ENCODE data around the gene KIF12. TPM values are rescaled to one million over a fixed set of nuclear protein-coding genes. Genes with fewer than 3 reads are reported as not detected.

Gene KIF12
- total and polyA plus RNA-seq, 2 donors (not counting 3 experiments of a cell fraction or from before 2014, with no cell fraction given): 0.46 to 0.97 TPM

DNA sequence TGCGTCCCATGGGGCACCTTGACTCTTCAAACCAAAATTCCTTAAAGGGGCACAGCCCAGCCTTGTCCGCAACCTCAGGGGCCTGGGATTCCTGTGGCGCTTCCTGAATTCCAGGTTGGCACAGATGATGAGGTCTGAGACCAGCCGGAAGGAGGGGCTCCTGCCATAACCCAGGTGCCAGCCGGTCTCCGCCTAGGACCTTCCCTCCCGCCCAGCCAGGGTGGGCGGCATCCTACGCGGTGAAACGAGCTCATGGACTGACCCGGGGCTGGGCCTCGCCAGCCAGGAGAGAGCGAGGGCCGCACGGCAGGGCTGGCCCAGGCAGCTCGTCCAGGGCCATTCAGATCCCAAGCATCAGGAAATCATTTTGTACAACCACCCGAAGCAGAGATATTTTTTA is 44.0 kb downstream of the KIF12 start:
- H3K9me1 ChIP-seq (replicated peaks; ENCODE audit: control insufficient read depth, extremely low read depth, insufficient read depth, low read length): no peaks in the 10 kb centered on the region
- H3K27ac ChIP-seq (ENCODE audit: insufficient read depth, low read depth, low read length): no peak overlapping the region
- FAIRE-seq: no peak
- no peaks in the 10 kb centered on the region for H3K4me1 ChIP-seq (ENCODE audit: control insufficient read depth, extremely low read depth, insufficient read depth, low read length)
- CTCF ChIA-PET: interaction anchor here (0.5 kb wide), 1 partner anchor 317 kb away, joined by 4 read pairs; no protein-coding TSS in a partner anchor
- no peaks in the 10 kb centered on the region for H3K79me2 ChIP-seq (ENCODE audit: control insufficient read depth, insufficient read depth, low read length)
- H3K27me3 ChIP-seq (ENCODE audit: control insufficient read depth in 2 of 2, insufficient read depth in 2 of 2, low read length in 2 of 2): no peaks in the 10 kb centered on the region
- H4K20me1 ChIP-seq (replicated peaks; ENCODE audit: control insufficient read depth, extremely low read depth, insufficient read depth, low read length): no peaks in the 10 kb centered on the region
- dilution Hi-C loops (cut with MboI; ENCODE audit: extremely low pct_ligation_motif_present, low sequenced_read_pairs): no loop called here
- POLR2A ChIA-PET: no interaction called here
- intact Hi-C loops (cut with micrococcal nuclease): no loop called here
- H2AFZ ChIP-seq (ENCODE audit: low read depth, low read length): no peak overlapping the region
- DNase-seq (ENCODE audit: low read depth, low spot score): no peak
- H3K36me3 ChIP-seq (ENCODE audit: control insufficient read depth in 2 of 2, extremely low read depth in 1 of 2, insufficient read depth in 2 of 2, low read length in 2 of 2): peaks cover 3 to 26% of the 10 kb centered on the region in 2 experiments
- H3K4me3 ChIP-seq (replicated peaks in 1 of 3; ENCODE audit: insufficient read depth in 1 of 3, low read depth in 1 of 3, low read length in 3 of 3): no peak overlapping the region
- no peaks in the 10 kb centered on the region for H3K9me3 ChIP-seq (replicated peaks; ENCODE audit: control insufficient read depth, insufficient read depth, low read length)
- TSS peak; percentile 1 for BruUV-seq (replicated peaks)
- TF ChIP-seq GATA2 (IDR thresholded peaks at IDR 0.05; ENCODE audit: insufficient read depth, insufficient read length, low read depth, low read length): no peak
- TF ChIP-seq, protein P1, sequence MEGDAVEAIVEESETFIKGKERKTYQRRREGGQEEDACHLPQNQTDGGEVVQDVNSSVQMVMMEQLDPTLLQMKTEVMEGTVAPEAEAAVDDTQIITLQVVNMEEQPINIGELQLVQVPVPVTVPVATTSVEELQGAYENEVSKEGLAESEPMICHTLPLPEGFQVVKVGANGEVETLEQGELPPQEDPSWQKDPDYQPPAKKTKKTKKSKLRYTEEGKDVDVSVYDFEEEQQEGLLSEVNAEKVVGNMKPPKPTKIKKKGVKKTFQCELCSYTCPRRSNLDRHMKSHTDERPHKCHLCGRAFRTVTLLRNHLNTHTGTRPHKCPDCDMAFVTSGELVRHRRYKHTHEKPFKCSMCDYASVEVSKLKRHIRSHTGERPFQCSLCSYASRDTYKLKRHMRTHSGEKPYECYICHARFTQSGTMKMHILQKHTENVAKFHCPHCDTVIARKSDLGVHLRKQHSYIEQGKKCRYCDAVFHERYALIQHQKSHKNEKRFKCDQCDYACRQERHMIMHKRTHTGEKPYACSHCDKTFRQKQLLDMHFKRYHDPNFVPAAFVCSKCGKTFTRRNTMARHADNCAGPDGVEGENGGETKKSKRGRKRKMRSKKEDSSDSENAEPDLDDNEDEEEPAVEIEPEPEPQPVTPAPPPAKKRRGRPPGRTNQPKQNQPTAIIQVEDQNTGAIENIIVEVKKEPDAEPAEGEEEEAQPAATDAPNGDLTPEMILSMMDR (IDR thresholded peaks at IDR 0.05; ENCODE audit: extremely low read depth in 1 of 2, insufficient read depth in 1 of 2, low read depth in 1 of 2, low read length in 2 of 2): no peak
- H3K9ac ChIP-seq (replicated peaks; ENCODE audit: extremely low read depth, insufficient read depth, low read length): no peak overlapping the region
- no peak overlapping the region for H3K4me2 ChIP-seq (ENCODE audit: insufficient read depth, low read length)

DNA sequence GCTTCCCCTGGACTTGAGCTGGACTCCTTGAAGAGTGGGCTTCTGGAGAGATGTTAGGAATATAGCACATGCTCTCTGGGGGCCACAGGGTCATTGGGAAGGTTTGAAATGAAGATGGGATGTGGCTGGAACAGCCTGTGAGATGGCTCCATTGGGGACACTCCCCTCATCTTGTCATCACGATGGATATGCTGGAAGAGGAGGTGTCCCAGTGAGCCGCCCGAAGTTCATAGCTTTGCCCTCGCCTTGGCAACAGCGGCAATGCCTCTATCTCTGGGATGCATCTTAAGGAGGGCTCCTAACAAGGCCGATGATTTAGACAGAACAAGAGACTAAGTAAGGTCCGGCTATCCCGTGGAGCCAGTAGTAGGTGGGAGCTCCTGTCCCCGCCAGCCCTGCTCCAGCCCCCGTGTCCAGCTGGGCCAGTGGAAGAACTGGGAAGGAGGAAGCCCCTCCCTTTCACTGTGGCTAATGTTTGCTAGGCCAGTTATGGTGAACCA is 44.9 kb downstream of the KIF12 start:
- dilution Hi-C loops (cut with MboI; ENCODE audit: extremely low pct_ligation_motif_present, low sequenced_read_pairs): no loop called here
- DNase-seq (ENCODE audit: low read depth, low spot score): no peak
- no peaks in the 10 kb centered on the region for H3K79me2 ChIP-seq (ENCODE audit: control insufficient read depth, insufficient read depth, low read length)
- H3K36me3 ChIP-seq (ENCODE audit: control insufficient read depth in 2 of 2, extremely low read depth in 1 of 2, insufficient read depth in 2 of 2, low read length in 2 of 2): peaks cover 7 to 32% of the 10 kb centered on the region in 2 experiments
- no peak overlapping the region for H3K9ac ChIP-seq (replicated peaks; ENCODE audit: extremely low read depth, insufficient read depth, low read length)
- H4K20me1 ChIP-seq (replicated peaks; ENCODE audit: control insufficient read depth, extremely low read depth, insufficient read depth, low read length): no peaks in the 10 kb centered on the region
- no peak overlapping the region for H3K4me3 ChIP-seq (replicated peaks in 1 of 3; ENCODE audit: insufficient read depth in 1 of 3, low read depth in 1 of 3, low read length in 3 of 3)
- intact Hi-C loops (cut with micrococcal nuclease): no loop called here
- no peaks in the 10 kb centered on the region for H3K4me1 ChIP-seq (ENCODE audit: control insufficient read depth, extremely low read depth, insufficient read depth, low read length)
- H3K4me2 ChIP-seq (ENCODE audit: insufficient read depth, low read length): no peak overlapping the region
- BruUV-seq (replicated peaks): no TSS peak
- no peaks in the 10 kb centered on the region for H3K9me1 ChIP-seq (replicated peaks; ENCODE audit: control insufficient read depth, extremely low read depth, insufficient read depth, low read length)
- CTCF ChIA-PET: no interaction called here
- no peaks in the 10 kb centered on the region for H3K9me3 ChIP-seq (replicated peaks; ENCODE audit: control insufficient read depth, insufficient read depth, low read length)
- TF ChIP-seq POLR2AphosphoS5 (IDR thresholded peaks at IDR 0.05; ENCODE audit: insufficient read depth, low read depth, low read length) (no peak), EZH2 (IDR thresholded peaks at IDR 0.05; ENCODE audit: borderline replicate concordance, low read depth, low read length, severe bottlenecking) (no peak)
- TF ChIP-seq, protein P2, sequence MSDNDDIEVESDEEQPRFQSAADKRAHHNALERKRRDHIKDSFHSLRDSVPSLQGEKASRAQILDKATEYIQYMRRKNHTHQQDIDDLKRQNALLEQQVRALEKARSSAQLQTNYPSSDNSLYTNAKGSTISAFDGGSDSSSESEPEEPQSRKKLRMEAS (IDR thresholded peaks at IDR 0.05; ENCODE audit: insufficient read depth, insufficient read length): no peak
- no peak overlapping the region for H2AFZ ChIP-seq (ENCODE audit: low read depth, low read length)
- no peak for FAIRE-seq
- no peak overlapping the region for H3K27ac ChIP-seq (ENCODE audit: insufficient read depth, low read depth, low read length)
- H3K27me3 ChIP-seq (ENCODE audit: control insufficient read depth in 2 of 2, insufficient read depth in 2 of 2, low read length in 2 of 2): no peaks in the 10 kb centered on the region
- POLR2A ChIA-PET: no interaction called here
